Thyroid gland (tissue), 4 donors: ENCODE data around the gene ARHGEF16. TPM values are rescaled to one million over a fixed set of nuclear protein-coding genes. Genes with fewer than 3 reads are reported as not detected.

Experiments
- DNase-seq, 2 donors: peaks; one replicate each; pipeline ENCODE4 v3.0.0-alpha.2; 2019
- H3K27ac ChIP-seq, 3 donors: fragments of 200-600 bp; sonication (generic); 1 replicate in 2 of 3; 2 replicates in 1 of 3; pipeline ENCODE4 v1.5.1; 2016 to 2019; ENCODE audit warnings: mild to moderate bottlenecking in 1 of 3, moderate library complexity in 1 of 3
- H3K27me3 ChIP-seq: fragments of 200-600 bp; sonication (generic); one replicate; pipeline ENCODE4 v1.5.1; 2019
- H3K36me3 ChIP-seq, 2 donors: fragments of 200-600 bp; sonication (generic); one replicate each; pipeline ENCODE4 v1.5.1; 2016 to 2019
- H3K4me1 ChIP-seq, 2 donors: fragments of 200-600 bp; sonication (generic); one replicate each; pipeline ENCODE4 v1.5.1; 2017 to 2019
- H3K4me3 ChIP-seq, 3 donors: fragments of 200-600 bp; sonication (generic); replicated peaks in 1 of 3; 1 replicate in 2 of 3; 2 replicates in 1 of 3; pipeline ENCODE4 v1.5.1; 2016; ENCODE audit warnings: mild to moderate bottlenecking in 1 of 3
- H3K9me3 ChIP-seq: fragments of 200-600 bp; sonication (generic); one replicate; pipeline ENCODE4 v1.5.1; 2017
- CTCF ChIP-seq, 6 experiments: fragments of 200-600 bp in 3 of 6; fragments of 450-650 bp in 3 of 6; sonication (generic) in 3 of 6; IDR thresholded peaks; one replicate each; pipeline ENCODE4 v1.5.1; 2016 to 2019; ENCODE audit warnings: antibody characterized with exemption in 6 of 6, mild to moderate bottlenecking in 2 of 6, inconsistent platforms in 1 of 6, moderate library complexity in 1 of 6
- POLR2A ChIP-seq, 2 donors: fragments of 450-650 bp; IDR thresholded peaks; one replicate each; pipeline ENCODE4 v1.6.1; 2017; ENCODE audit warnings: antibody characterized with exemption in 2 of 2, mild to moderate bottlenecking in 2 of 2, moderate library complexity in 1 of 2
- WGBS, 2 donors: methylation state at CpG; one replicate each; pipeline ENCODE4 v1.1.5; 2017; 5-methylcytosine and 5-hydroxymethylcytosine counted together
- intact Hi-C: fragments of 100-400 bp; cut with DNase I; formaldehyde crosslinking; loops from one replicate; pipeline ENCODE4 v1.15.1; 2023
- total RNA-seq, 4 donors: library from RNA; depleted of rRNA; stranded (reverse); fragments of >200 nt; gene quantifications; one replicate each; pipeline ENCODE4 v1.2.3, GENCODE V29; 2016

Gene ARHGEF16
- total RNA-seq, 4 donors from 2014 or later, result 16.0 to 23.7 (median 21.2) TPM

DNA sequence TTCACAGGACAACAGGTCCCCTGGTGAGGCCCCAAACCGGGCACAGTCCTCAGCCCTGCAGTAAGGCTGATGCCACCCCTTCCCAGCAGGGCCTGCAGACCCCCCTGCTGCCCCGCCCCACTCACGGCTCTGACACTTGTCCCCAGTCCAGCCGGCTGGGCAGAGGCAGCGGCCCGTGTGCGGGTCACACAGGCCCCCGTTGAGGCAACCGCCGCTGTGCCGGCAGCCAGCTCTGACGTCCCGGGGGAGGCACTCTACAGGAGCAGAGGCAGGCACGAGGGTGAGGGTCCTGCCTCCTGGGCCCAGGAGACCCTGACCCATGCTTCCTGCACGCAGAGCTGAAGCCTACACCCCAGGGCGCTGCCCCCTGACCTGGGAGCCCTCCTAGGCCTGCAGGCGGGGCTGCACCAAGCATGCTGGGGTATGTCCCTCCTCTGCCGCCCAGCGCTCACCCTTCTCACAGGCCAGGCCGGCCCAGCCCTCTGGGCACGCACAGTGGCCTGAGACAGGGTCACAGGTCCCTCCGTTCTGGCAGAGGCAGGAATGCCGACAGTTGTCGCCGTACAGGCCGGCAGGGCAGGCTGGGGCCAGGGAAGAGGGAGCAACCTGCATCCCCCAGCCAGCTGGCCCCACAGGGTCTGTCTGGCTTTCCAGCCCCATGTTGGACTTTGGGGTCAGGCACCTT, 43.9 kb downstream of the ARHGEF16 start:
- 91 to 100% methylated on average over 3 to 6 of the region's 26 CpGs for WGBS, 2 donors
- H3K27ac ChIP-seq, result no peak overlapping the region
- H3K9me3 ChIP-seq, result no peaks in the 10 kb centered on the region
- H3K27me3 ChIP-seq, result no peaks in the 10 kb centered on the region
- no peak for DNase-seq
- H3K4me3 ChIP-seq, result no peak overlapping the region
- intact Hi-C loops, result no loop called here
- H3K4me1 ChIP-seq, result no peaks in the 10 kb centered on the region
- no peak for TF ChIP-seq CTCF (IDR thresholded peaks at IDR 0.05)
- no peak for TF ChIP-seq POLR2A (IDR thresholded peaks at IDR 0.05)
- H3K36me3 ChIP-seq, result no peaks in the 10 kb centered on the region

DNA sequence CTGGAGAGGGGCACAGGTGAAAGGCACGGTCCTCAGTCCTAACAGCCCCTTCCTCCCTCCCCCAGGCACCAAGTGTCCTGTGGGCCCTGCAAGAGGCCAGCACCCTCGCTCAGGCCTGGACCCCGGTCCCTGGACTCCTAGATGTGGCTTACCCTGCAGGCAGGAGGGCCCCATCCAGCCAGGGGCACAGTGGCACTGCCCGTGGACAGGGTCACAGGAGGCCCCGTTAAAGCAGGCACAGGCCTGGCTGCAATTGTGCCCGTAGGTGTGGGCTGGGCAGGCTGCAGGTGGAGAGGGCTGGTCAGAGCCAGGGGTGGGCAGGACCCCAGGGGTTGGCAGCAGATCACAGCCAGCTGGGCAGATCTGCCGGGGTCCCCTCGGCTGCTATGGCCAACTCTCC, 44.5 kb downstream of the ARHGEF16 start:
- Histone ChIP-seq H3K27me3 (no peaks in the 10 kb centered on the region), H3K9me3 (no peaks in the 10 kb centered on the region), H3K4me3 (no peak overlapping the region), H3K4me1 (peaks cover 0 to 4% of the 10 kb centered on the region in 2 donors), H3K36me3 (no peaks in the 10 kb centered on the region), H3K27ac (no peak overlapping the region)
- no peak for DNase-seq
- 96 to 100% methylated on average over 1 to 6 of the region's 8 CpGs for WGBS, 2 donors
- intact Hi-C loops, result no loop called here
- TF ChIP-seq CTCF (IDR thresholded peaks at IDR 0.05) (no peak), POLR2A (IDR thresholded peaks at IDR 0.05) (no peak)

DNA sequence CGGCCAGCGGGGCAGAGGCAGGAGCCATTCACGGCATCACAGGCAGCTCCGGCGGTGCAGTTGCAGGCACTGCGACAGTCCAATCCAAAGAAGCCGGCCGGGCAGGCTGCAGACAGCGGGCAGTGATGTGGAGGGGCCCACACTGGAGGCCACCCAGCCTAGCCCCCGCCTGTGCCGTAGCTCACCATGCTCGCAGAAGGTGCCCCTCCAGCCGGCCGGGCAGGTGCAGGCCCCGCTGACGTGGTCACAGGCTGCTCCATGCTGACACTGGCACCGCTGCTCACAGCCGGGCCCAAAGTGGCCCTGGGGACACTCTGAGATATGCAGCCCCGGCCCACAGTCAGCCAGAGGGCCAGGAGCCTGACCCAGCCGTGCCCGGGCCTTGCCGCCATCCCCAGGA, 45.1 kb downstream of the ARHGEF16 start:
- 91% methylated on average over 8 of the region's 22 CpGs; no CpG with 5 or more reads in 1 of the 2 donors for WGBS, 2 donors

GRCh38 chr1:3500265-3500835, 45.9 kb downstream of the ARHGEF16 start:
- Histone ChIP-seq H3K36me3 (no peaks in the 10 kb centered on the region), H3K4me1 (peaks cover 0 to 14% of the 10 kb centered on the region in 2 donors), H3K9me3 (no peaks in the 10 kb centered on the region), H3K27me3 (no peaks in the 10 kb centered on the region), H3K4me3 (no peak overlapping the region), H3K27ac (no peak overlapping the region)
- DNase-seq, result no peak
- intact Hi-C loops, result no loop called here
- WGBS, 2 donors, result 93 to 95% methylated on average over 25 to 30 of the region's 32 CpGs
- TF ChIP-seq POLR2A (IDR thresholded peaks at IDR 0.05) (no peak), CTCF (IDR thresholded peaks at IDR 0.05) (no peak)

More for the DNA sequence above, 45.1 kb downstream of the ARHGEF16 start:
- no peak for TF ChIP-seq CTCF (IDR thresholded peaks at IDR 0.05)
- TF ChIP-seq POLR2A (IDR thresholded peaks at IDR 0.05), result no peak
- peaks cover 0 to 8% of the 10 kb centered on the region in 2 donors for H3K4me1 ChIP-seq
- H3K36me3 ChIP-seq, result no peaks in the 10 kb centered on the region
- H3K4me3 ChIP-seq, result no peak overlapping the region
- no peak for DNase-seq
- intact Hi-C loops, result no loop called here
- H3K27ac ChIP-seq, result no peak overlapping the region
- no peaks in the 10 kb centered on the region for H3K27me3 ChIP-seq
- H3K9me3 ChIP-seq, result no peaks in the 10 kb centered on the region

DNA sequence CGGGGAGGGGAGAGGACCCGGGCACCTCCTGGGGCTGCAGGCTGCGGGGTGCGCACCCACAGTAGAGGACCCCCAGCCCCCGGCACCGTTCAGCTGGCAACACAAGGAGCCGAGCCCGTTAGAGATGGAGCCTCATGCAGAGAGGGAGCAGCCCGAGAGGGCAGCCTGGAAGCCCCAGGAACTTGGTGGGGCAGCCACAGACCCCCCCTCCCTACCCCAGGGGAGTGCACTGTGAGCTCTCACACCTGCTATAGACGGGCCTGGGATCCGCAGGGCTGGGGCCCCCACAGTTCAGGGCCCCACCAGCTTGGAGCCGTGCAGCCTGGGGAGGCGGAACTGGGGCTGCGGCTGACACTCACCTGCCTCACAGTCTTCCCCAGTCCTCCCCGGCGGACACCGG, 47.0 kb downstream of the ARHGEF16 start:
- WGBS, 2 donors, result 81 to 89% methylated on average over 8 to 9 of the region's 17 CpGs
- no peak for TF ChIP-seq CTCF (IDR thresholded peaks at IDR 0.05)
- no peak for TF ChIP-seq POLR2A (IDR thresholded peaks at IDR 0.05)
- H3K36me3 ChIP-seq, result no peaks in the 10 kb centered on the region
- no peaks in the 10 kb centered on the region for H3K9me3 ChIP-seq
- peaks cover 0 to 14% of the 10 kb centered on the region in 2 donors for H3K4me1 ChIP-seq
- no peaks in the 10 kb centered on the region for H3K27me3 ChIP-seq
- H3K27ac ChIP-seq, result no peak overlapping the region
- intact Hi-C loops, result no loop called here
- H3K4me3 ChIP-seq, result no peak overlapping the region
- DNase-seq, result no peak
